ENCODE results near the gene ELMO1. TPM values are rescaled to one million over a fixed set of nuclear protein-coding genes. Genes with fewer than 3 reads are reported as not detected.

ELMO1 gene
- total RNA-seq, 1 donor from 2014 or later = 53.8 TPM

GRCh38 chr7:37117292-37117691 lies 331.4 kb downstream of the ELMO1 start:
- no peak for TF ChIP-seq CTCF (IDR thresholded peaks at IDR 0.05)
- Histone ChIP-seq H3K4me3 (no peak overlapping the region), H3K27ac (no peak overlapping the region), H3K27me3 (no peaks in the 10 kb centered on the region), H3K36me3 (no peaks in the 10 kb centered on the region), H3K4me1 (peaks cover 7% of the 10 kb centered on the region), H3K9me3 (no peaks in the 10 kb centered on the region)
- no peak for DNase-seq
- no peak for ATAC-seq
- intact Hi-C loops (cut with DNase I) = no loop called here

GRCh38 chr7:37116093-37116701 lies 332.5 kb downstream of the ELMO1 start:
- DNase-seq = no peak
- Histone ChIP-seq H3K4me1 (peaks cover 7% of the 10 kb centered on the region), H3K36me3 (no peaks in the 10 kb centered on the region), H3K4me3 (no peak overlapping the region), H3K9me3 (no peaks in the 10 kb centered on the region), H3K27me3 (no peaks in the 10 kb centered on the region), H3K27ac (no peak overlapping the region)
- ATAC-seq = no peak
- intact Hi-C loops (cut with DNase I) = no loop called here
- no peak for TF ChIP-seq CTCF (IDR thresholded peaks at IDR 0.05)

- Histone ChIP-seq H3K4me3 (no peak overlapping the region), H3K9me3 (no peaks in the 10 kb centered on the region), H3K27me3 (no peaks in the 10 kb centered on the region), H3K36me3 (no peaks in the 10 kb centered on the region), H3K4me1 (peaks cover 13% of the 10 kb centered on the region), H3K27ac (no peak overlapping the region)
- intact Hi-C loops (cut with DNase I) = no loop called here
- no peak for TF ChIP-seq CTCF (IDR thresholded peaks at IDR 0.05)
- DNase-seq (no peak), ATAC-seq (no peak)
These were observed 334.9 kb downstream of the ELMO1 start for GRCh38 chr7:37113661-37114355.

GRCh38 chr7:37112876-37113275 lies 335.8 kb downstream of the ELMO1 start:
- DNase-seq = no peak
- H3K27ac ChIP-seq = no peak overlapping the region
- no peak overlapping the region for H3K4me3 ChIP-seq
- intact Hi-C loops (cut with DNase I) = no loop called here
- no peaks in the 10 kb centered on the region for H3K27me3 ChIP-seq
- no peaks in the 10 kb centered on the region for H3K9me3 ChIP-seq
- H3K4me1 ChIP-seq = peaks cover 11% of the 10 kb centered on the region
- no peaks in the 10 kb centered on the region for H3K36me3 ChIP-seq
- ATAC-seq = no peak
- TF ChIP-seq CTCF (IDR thresholded peaks at IDR 0.05) = no peak

- no peak for TF ChIP-seq CTCF (IDR thresholded peaks at IDR 0.05)
- no peak overlapping the region for H3K27ac ChIP-seq
- intact Hi-C loops (cut with DNase I) = no loop called here
These were observed 336.4 kb downstream of the ELMO1 start for GRCh38 chr7:37112218-37112617.

More at GRCh38 chr7:37112218-37112617, 336.4 kb downstream of the ELMO1 start:
- no peak overlapping the region for H3K4me3 ChIP-seq
- no peak for DNase-seq
- H3K36me3 ChIP-seq = no peaks in the 10 kb centered on the region
- H3K27me3 ChIP-seq = no peaks in the 10 kb centered on the region
- no peaks in the 10 kb centered on the region for H3K9me3 ChIP-seq
- H3K4me1 ChIP-seq = peaks cover 11% of the 10 kb centered on the region
- no peak for ATAC-seq
